Transverse colon (tissue), 4 donors: ENCODE data around the gene SLC17A9. TPM values are rescaled to one million over a fixed set of nuclear protein-coding genes. Genes with fewer than 3 reads are reported as not detected.
"Not testable (repeated sequence)": the region's sequence is repeated elsewhere in the genome, so short reads cannot be mapped to it uniquely, and the experiment has no call there.

Experiments used
- DNase-seq: peaks from one replicate; pipeline ENCODE4 v3.0.0-alpha.2; 2019
- H3K27ac ChIP-seq, 4 donors: fragments of 200-600 bp; sonication (generic); 2 replicates each; pipeline ENCODE4 v1.5.1; 2016 to 2018; ENCODE audit warnings: inconsistent platforms in 4 of 4
- H3K27me3 ChIP-seq: fragments of 200-600 bp; sonication (generic); 2 replicates; pipeline ENCODE4 v1.5.1; 2017; ENCODE audit warnings: inconsistent platforms
- H3K36me3 ChIP-seq, 4 donors: fragments of 200-600 bp; sonication (generic); 2 replicates each; pipeline ENCODE4 v1.5.1; 2017 to 2019; ENCODE audit warnings: inconsistent platforms in 4 of 4
- H3K4me1 ChIP-seq, 4 donors: fragments of 200-600 bp; sonication (generic); 2 replicates each; pipeline ENCODE4 v1.5.1; 2017 to 2020; ENCODE audit warnings: inconsistent platforms in 4 of 4
- H3K4me3 ChIP-seq, 4 donors: fragments of 200-600 bp; sonication (generic); 1 replicate in 1 of 4; 2 replicates in 3 of 4; pipeline versions ENCODE4 v1.5.1 to v1.6.1; 2017 to 2019; ENCODE audit warnings: inconsistent platforms in 4 of 4
- H3K9me3 ChIP-seq, 2 donors: fragments of 200-600 bp; sonication (generic); 2 replicates each; pipeline ENCODE4 v1.5.1; 2017 to 2019; ENCODE audit warnings: inconsistent platforms in 2 of 2
- EP300 ChIP-seq: sonication (generic); formaldehyde crosslinking; IDR thresholded peaks from one replicate; pipeline ENCODE4 v1.6.1; 2017; ENCODE audit warnings: antibody characterized with exemption, low read depth
- POLR2A ChIP-seq: fragments of 450-650 bp; IDR thresholded peaks from one replicate; pipeline ENCODE4 v1.6.1; 2016; ENCODE audit warnings: antibody characterized with exemption, mild to moderate bottlenecking, moderate library complexity
- POLR2AphosphoS5 ChIP-seq, 3 donors: sonication (generic); formaldehyde crosslinking; IDR thresholded peaks; one replicate each; pipeline ENCODE4 v1.6.1; 2016; ENCODE audit warnings: antibody characterized with exemption in 3 of 3
- WGBS, 2 donors: methylation state at CpG; one replicate each; pipeline ENCODE4 v1.1.5; 2018; ENCODE audit warnings: low coverage in 1 of 2; 5-methylcytosine and 5-hydroxymethylcytosine counted together
- in situ Hi-C, 4 donors: fragments of 200-750 bp; cut with MboI; loops; one replicate each; pipeline versions ENCODE4 v1.15.0 to v1.15.1; 2017; ENCODE audit warnings: low sequenced_read_pairs in 3 of 4, low pct_ligation_motif_present in 1 of 4, low pct_unique_long_range_greater_than_20kb in 1 of 4
- intact Hi-C: fragments of 100-400 bp; cut with DNase I; formaldehyde crosslinking; loops from one replicate; pipeline ENCODE4 v1.15.1; 2023; ENCODE audit warnings: low total_unique reads
- total RNA-seq, 4 donors: library from RNA; depleted of rRNA; stranded (reverse); fragments of >200 nt; gene quantifications; one replicate each; pipeline ENCODE4 v1.1.0, GENCODE V29; 2016
- TF ChIP-seq, protein P1 (sequence below), 5 experiments: fragments of 200-600 bp in 3 of 5; fragments of 450-650 bp in 2 of 5; sonication (generic) in 3 of 5; IDR thresholded peaks; 1 replicate in 2 of 5; 2 replicates in 3 of 5; pipeline ENCODE4 v1.5.1; 2016 to 2017; ENCODE audit warnings: antibody characterized with exemption in 5 of 5, inconsistent platforms in 3 of 5, mild to moderate bottlenecking in 2 of 5, moderate library complexity in 1 of 5

Gene SLC17A9
- total RNA-seq, 4 donors from 2014 or later = 2.8 to 32.9 (median 4.6) TPM

DNA sequence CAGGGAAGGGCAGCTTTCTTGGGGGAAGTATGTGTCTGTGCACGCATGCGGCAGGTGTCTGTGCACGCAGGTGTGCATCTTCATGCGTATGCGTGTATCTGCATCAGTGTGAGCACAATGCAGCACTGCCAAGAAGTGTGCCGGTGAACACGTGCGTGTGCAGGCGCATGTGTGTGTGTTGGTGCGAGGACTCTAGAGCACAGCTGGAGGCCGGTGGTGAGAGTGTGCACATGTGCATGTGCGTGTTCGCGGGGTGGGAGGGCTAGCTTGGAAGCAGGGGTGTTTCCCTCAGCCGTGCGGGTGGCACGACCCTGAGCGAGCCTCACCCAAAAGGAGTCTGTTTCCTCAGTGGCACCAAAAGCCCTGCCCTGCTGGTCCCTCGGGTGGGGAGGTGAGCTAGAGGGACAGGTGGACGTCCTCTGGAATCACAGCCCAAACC, 7.5 kb downstream of the SLC17A9 start:
- WGBS, 2 donors = 89% methylated on average over 20 of the region's 20 CpGs; no CpG with 5 or more reads in 1 of the 2 donors
- Histone ChIP-seq H3K9me3 (no peaks in the 10 kb centered on the region), H3K27me3 (no peaks in the 10 kb centered on the region), H3K36me3 (no peaks in the 10 kb centered on the region), H3K4me1 (peaks cover 0 to 11% (median 10%) of the 10 kb centered on the region in 4 donors), H3K4me3 (no peak overlapping the region), H3K27ac (no peak overlapping the region)
- intact Hi-C loops (no loop called here), in situ Hi-C loops (no loop called here)
- DNase-seq = no peak
- TF ChIP-seq EP300 (no peak), POLR2AphosphoS5 (IDR thresholded peaks at IDR 0.05) (no peak), POLR2A (no peak)
- TF ChIP-seq, protein P1, sequence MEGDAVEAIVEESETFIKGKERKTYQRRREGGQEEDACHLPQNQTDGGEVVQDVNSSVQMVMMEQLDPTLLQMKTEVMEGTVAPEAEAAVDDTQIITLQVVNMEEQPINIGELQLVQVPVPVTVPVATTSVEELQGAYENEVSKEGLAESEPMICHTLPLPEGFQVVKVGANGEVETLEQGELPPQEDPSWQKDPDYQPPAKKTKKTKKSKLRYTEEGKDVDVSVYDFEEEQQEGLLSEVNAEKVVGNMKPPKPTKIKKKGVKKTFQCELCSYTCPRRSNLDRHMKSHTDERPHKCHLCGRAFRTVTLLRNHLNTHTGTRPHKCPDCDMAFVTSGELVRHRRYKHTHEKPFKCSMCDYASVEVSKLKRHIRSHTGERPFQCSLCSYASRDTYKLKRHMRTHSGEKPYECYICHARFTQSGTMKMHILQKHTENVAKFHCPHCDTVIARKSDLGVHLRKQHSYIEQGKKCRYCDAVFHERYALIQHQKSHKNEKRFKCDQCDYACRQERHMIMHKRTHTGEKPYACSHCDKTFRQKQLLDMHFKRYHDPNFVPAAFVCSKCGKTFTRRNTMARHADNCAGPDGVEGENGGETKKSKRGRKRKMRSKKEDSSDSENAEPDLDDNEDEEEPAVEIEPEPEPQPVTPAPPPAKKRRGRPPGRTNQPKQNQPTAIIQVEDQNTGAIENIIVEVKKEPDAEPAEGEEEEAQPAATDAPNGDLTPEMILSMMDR (IDR thresholded peaks at IDR 0.05) = no peak

DNA sequence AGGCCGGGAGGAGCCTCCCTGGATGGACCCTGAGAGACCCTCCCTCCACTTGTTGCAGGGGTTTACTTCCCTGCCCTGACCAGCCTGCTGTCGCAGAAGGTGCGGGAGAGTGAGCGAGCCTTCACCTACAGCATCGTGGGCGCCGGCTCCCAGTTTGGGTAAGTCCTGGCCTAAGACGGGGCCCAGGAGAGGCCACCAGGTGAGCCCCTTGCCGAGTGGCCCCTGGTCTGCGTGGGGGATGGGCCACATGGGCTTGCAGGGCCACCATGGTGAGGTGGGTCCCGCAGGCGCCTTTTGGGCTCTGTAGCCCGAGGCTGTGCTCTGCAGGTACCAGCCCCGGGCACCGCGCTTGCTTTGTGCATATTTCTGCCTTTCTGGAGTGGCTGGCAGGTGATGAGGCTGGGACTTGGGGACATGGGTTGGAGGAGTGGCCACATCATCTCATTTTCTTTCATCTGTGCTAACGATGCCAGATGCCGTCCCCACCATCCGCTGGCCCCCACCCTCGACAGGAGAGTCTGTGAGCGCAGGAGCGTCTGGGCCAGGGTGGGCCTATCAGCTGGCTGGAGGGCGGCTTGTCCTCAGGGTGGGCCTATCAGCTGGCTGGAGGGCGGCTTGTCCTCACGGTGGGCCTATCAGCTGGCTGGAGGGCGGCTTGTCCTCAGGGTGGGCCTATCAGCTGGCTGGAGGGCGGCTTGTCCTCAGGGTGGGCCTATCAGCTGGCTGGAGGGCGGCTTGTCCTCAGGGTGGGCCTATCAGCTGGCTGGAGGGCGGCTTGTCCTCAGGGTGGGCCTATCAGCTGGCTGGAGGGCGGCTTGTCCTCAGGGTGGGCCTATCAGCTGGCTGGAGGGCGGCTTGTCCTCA, 8.2 kb downstream of the SLC17A9 start:
- H3K36me3 ChIP-seq = not testable (repeated sequence)

DNA sequence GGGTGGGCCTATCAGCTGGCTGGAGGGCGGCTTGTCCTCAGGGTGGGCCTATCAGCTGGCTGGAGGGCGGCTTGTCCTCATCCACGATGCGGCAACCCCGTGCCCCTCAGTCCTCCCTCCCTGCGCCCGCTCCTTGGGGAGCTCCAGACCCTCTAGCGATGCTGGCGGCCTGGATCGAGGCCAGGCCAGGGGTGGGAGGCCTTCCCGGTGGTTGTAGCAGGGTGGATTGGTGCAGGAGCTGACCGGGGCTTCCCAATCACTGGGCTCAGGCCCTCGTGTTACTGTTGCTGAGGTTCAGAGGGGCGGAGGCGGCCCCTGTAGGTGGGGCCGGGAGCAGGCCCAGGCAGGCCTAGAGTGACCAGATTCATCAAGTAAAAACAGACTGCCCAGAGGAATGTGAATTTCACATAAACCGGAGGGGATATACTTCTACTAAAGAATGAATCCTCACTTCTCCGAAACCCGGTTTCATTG, 8.8 kb downstream of the SLC17A9 start:
- no peak for DNase-seq
- in situ Hi-C loops (no loop called here), intact Hi-C loops (no loop called here)
- Histone ChIP-seq H3K4me3 (no peak overlapping the region), H3K9me3 (no peaks in the 10 kb centered on the region), H3K27ac (no peak overlapping the region), H3K4me1 (no peaks in the 10 kb centered on the region), H3K27me3 (no peaks in the 10 kb centered on the region), H3K36me3 (no peaks in the 10 kb centered on the region)
- no peak for TF ChIP-seq POLR2A
- TF ChIP-seq EP300 = no peak
- no peak for TF ChIP-seq POLR2AphosphoS5 (IDR thresholded peaks at IDR 0.05)
- TF ChIP-seq, protein P1 (IDR thresholded peaks at IDR 0.05) = no peak
- WGBS, 2 donors = 60 to 90% methylated on average over 1 to 16 of the region's 19 CpGs

More for the DNA sequence above, 8.2 kb downstream of the SLC17A9 start:
- H3K27ac ChIP-seq, H3K27me3 ChIP-seq, in situ Hi-C loops, intact Hi-C loops, H3K4me3 ChIP-seq, H3K4me1 ChIP-seq, DNase-seq, H3K9me3 ChIP-seq: not testable (repeated sequence)
- WGBS, 2 donors = 91% methylated on average over 17 of the region's 31 CpGs; no CpG with 5 or more reads in 1 of the 2 donors

DNA sequence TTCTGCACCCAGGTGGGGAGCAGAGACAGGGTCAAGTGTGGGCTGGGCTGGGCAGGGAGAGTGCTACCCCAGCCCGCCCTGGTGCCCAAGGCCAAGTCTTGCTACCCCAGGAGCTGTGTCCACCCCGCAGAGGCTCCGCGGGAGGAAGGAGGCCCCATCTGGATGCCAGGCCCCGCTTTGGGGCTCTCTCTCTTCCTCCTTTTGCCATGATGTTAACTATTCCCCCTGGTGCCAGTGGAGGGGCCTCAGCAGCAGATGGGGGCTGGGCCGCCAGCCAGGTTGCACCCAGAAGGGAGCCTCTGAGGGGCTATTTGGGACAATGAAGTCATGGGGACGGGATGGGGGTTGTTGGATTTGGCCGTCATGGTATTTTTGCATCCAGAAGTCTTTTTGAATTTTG, 9.3 kb downstream of the SLC17A9 start:
- Histone ChIP-seq H3K4me1 (no peaks in the 10 kb centered on the region), H3K4me3 (no peak overlapping the region), H3K36me3 (no peaks in the 10 kb centered on the region), H3K27me3 (no peaks in the 10 kb centered on the region), H3K27ac (no peak overlapping the region), H3K9me3 (no peaks in the 10 kb centered on the region)
- DNase-seq = no peak
- WGBS, 2 donors = 80 to 91% methylated on average over 1 to 8 of the region's 8 CpGs
- TF ChIP-seq EP300 (no peak), POLR2A (no peak), POLR2AphosphoS5 (IDR thresholded peaks at IDR 0.05) (no peak)
- TF ChIP-seq, protein P1 (IDR thresholded peaks at IDR 0.05) = no peak
- in situ Hi-C loops (no loop called here), intact Hi-C loops (no loop called here)
